ENCODE results near the gene RTL10. TPM values are rescaled to one million over a fixed set of nuclear protein-coding genes. Genes with fewer than 3 reads are reported as not detected.

RTL10 gene
- total RNA-seq, 4 donors from 2014 or later, result 2.5 to 26.1 (median 22.8) TPM

DNA sequence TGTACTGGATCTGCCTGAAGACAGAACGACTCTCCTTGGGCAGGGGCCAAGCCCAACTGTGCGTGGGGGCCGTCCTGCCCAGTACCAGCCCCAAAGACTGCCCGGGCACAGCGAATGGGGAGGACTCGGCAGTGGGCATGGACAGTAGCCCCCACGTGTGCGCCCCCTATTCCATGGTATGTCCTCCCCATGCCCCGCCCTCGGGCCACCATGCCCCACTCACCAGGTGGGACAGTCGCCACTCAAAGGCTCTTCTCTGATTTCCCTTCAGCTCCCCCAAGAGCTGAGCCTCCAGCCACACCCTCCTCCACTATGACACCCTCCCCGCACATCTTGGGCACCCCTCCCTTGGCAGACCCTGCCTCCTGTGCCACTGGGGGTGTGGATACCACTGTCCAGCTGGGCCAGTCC is 43.5 kb downstream of the RTL10 start:
- Histone ChIP-seq H3K27me3 (no peaks in the 10 kb centered on the region), H3K27ac (no peak overlapping the region), H3K4me1 (peaks cover 0 to 10% (median 0%) of the 10 kb centered on the region in 4 donors), H3K36me3 (no peaks in the 10 kb centered on the region), H3K9me3 (no peaks in the 10 kb centered on the region), H3K4me3 (no peak overlapping the region)
- DNase-seq, result peak in 1 of 3 donors; percentile 31
- TF ChIP-seq, protein P1, sequence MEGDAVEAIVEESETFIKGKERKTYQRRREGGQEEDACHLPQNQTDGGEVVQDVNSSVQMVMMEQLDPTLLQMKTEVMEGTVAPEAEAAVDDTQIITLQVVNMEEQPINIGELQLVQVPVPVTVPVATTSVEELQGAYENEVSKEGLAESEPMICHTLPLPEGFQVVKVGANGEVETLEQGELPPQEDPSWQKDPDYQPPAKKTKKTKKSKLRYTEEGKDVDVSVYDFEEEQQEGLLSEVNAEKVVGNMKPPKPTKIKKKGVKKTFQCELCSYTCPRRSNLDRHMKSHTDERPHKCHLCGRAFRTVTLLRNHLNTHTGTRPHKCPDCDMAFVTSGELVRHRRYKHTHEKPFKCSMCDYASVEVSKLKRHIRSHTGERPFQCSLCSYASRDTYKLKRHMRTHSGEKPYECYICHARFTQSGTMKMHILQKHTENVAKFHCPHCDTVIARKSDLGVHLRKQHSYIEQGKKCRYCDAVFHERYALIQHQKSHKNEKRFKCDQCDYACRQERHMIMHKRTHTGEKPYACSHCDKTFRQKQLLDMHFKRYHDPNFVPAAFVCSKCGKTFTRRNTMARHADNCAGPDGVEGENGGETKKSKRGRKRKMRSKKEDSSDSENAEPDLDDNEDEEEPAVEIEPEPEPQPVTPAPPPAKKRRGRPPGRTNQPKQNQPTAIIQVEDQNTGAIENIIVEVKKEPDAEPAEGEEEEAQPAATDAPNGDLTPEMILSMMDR (IDR thresholded peaks at IDR 0.05), result no peak
- no peak for TF ChIP-seq POLR2A (IDR thresholded peaks at IDR 0.05)

DNA sequence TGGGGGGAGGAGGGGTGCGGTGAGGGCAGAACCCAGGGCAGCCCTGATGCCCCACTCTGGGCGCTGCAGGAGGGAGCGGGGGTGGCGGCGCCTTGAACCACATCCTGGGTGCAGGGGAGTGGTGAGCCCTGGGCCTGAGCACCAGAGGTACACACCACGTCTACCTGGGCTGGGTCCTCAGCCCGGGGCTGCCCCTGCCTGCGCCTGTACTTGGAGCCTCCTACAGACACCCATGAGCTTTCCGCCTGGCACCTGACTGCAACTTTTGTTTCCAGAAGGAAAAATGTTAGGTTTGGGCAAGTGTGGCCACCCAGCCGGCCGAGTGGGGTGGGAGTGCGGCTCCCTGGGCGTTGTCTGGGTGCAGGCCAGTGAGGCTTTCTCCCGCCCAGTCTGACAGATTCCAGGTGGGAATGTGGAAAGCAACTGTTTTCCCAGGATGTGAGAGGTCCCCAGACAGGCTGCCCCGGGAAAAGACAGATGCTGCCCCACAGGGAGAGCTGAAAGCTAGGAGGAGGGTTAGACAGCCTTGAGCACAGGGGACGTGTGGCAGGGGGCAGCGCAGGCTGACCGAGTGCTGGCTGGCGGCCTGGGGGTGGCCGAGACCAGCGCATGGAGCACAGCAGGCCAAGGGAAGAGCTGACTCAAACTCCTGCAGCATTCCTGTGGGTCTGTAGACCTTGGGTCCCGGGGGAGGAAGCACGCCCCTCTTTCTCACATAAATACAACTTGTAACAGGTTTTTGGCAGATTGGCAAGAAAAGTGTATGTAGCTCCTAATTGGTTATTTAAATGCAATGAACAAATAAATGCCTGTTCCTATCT is 44.1 kb downstream of the RTL10 start:
- Histone ChIP-seq H3K36me3 (no peaks in the 10 kb centered on the region), H3K9me3 (no peaks in the 10 kb centered on the region), H3K27ac (no peak overlapping the region), H3K27me3 (no peaks in the 10 kb centered on the region), H3K4me1 (peaks cover 0 to 13% (median 0%) of the 10 kb centered on the region in 4 donors), H3K4me3 (no peak overlapping the region)
- peak in 2 of 3 donors; percentile 37 to 41 for DNase-seq
- no peak for TF ChIP-seq POLR2A (IDR thresholded peaks at IDR 0.05)
- TF ChIP-seq, protein P1 (IDR thresholded peaks at IDR 0.05), result no peak

DNA sequence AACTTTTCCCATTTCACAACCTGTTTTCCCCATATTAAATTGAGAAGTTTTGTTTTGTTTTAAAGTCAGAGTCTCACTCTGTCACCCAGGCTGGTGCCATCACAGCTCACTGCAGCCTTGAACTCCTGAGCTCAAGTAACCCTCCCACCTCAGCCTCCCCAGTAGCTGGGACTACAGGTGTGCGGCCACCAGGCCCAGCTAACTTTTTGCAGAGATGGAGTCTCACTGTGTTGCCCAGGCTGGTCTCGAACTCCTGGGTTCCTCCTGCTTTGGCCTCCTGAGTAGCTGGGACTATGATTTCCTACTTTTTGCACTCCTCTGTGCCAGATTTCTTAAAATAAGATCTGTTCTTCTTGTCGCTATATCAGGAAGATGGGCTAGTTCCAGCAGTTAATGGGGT is 44.9 kb downstream of the RTL10 start:
- H3K27me3 ChIP-seq, result no peaks in the 10 kb centered on the region
- H3K4me1 ChIP-seq, result peaks cover 0 to 13% (median 0%) of the 10 kb centered on the region in 4 donors
- TF ChIP-seq, protein P1 (IDR thresholded peaks at IDR 0.05), result no peak
- TF ChIP-seq POLR2A (IDR thresholded peaks at IDR 0.05), result no peak
- no peaks in the 10 kb centered on the region for H3K9me3 ChIP-seq
- DNase-seq, result no peak
- H3K27ac ChIP-seq, result no peak overlapping the region
- H3K36me3 ChIP-seq, result no peaks in the 10 kb centered on the region
- H3K4me3 ChIP-seq, result no peak overlapping the region

DNA sequence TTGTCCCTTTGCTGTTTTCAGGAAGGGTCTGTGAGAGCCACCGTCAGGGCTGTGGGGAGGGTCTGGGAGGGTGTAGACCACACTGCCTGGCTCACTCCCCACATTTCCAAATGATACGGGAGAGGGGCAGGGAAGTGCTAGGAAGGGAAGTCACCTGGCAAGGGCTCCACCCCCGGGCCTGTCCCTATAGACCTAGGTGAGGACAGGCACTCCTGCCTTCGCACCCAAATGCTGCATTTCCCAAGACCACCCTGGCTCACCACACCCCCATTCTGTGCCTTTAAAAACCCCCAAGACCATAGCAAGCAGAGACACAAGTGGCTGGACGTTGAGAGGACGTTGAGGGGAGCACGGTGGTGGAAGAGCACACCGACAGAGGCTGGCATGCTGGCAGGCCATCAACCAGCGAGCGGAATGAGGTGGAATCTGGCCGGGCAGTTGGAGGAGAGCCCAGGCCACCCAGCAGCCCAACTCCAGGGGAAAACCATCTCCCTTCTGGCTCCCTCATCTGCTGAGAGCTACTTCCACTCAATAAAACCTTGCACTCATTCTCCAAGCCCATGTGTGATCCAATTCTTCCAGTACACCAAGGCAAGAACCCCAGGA is 45.7 kb downstream of the RTL10 start:
- peaks cover 0 to 13% (median 0%) of the 10 kb centered on the region in 4 donors for H3K4me1 ChIP-seq
- H3K27ac ChIP-seq, result no peak overlapping the region
- no peak overlapping the region for H3K4me3 ChIP-seq
- TF ChIP-seq, protein P1 (IDR thresholded peaks at IDR 0.05), result no peak
- H3K9me3 ChIP-seq, result no peaks in the 10 kb centered on the region
- no peaks in the 10 kb centered on the region for H3K27me3 ChIP-seq
- peak in 2 of 3 donors; percentile 31 to 34 for DNase-seq
- no peaks in the 10 kb centered on the region for H3K36me3 ChIP-seq

DNA sequence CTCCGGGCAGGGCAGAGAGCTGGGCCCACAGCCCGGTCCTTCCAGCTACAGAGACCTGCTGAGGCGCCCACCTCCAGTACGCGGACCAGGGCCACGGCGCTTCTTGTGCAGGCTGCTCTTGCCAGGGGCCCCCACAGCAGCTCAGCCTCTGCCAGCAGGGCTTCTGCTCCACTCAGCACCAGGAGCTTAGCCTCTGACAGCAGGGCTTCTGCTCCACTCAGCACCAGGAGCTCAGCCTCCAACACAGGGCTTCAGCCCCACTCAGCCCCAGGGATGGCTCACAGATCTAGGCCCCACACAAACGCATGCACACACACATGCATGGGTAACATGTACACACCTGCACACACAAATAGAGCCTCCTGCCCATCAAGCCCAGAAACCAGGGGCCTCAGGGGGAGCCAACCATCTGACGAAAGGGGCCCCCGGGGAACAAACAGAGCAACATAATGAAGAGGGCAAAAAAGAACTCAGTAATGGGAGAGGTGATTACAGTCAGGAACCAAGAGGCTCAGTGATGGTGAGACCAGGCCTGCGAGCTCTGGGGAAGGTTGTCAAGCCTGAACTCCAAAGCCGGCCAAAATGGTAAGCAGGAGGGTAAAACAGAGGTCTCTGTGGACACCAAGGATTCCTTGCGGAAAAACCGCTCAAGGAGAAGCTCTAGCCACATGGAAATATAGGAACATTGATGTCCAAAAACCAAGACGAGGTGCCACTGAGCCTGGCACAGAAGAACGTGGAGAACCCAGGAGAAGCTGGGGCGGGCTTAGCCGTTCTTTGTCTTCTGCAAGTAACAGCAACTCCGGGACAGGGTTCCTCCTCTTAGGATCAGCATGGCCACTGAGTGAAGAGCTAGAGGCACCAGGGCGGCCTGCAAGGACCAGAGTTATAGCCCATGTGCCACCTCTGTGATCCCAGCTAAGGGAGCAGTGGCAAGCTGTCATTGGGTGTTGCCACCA is 46.5 kb downstream of the RTL10 start:
- DNase-seq, result peak in 1 of 3 donors; percentile 30
- Histone ChIP-seq H3K4me1 (peaks cover 0 to 13% (median 0%) of the 10 kb centered on the region in 4 donors), H3K9me3 (no peaks in the 10 kb centered on the region), H3K36me3 (no peaks in the 10 kb centered on the region), H3K27ac (no peak overlapping the region), H3K4me3 (no peak overlapping the region), H3K27me3 (no peaks in the 10 kb centered on the region)
- no peak for TF ChIP-seq POLR2A (IDR thresholded peaks at IDR 0.05)
- TF ChIP-seq, protein P1 (IDR thresholded peaks at IDR 0.05), result no peak
